Brain microvascular endothelial cell (primary cell): ENCODE data around the gene CGRRF1.

Source experiments
- DNase-seq: peaks from one replicate; pipeline ENCODE4 v3.0.0-alpha.2; 2020
- H3K27ac ChIP-seq: fragments of 250-450 bp; sonication (Bioruptor Pico); 2 replicates; pipeline ENCODE4 v1.5.1; 2020; ENCODE audit warnings: mild to moderate bottlenecking, moderate library complexity
- H3K27me3 ChIP-seq: fragments of 250-450 bp; sonication (Bioruptor Pico); replicated peaks from 2 replicates; pipeline ENCODE4 v1.5.1; 2020; ENCODE audit warnings: mild to moderate bottlenecking
- H3K36me3 ChIP-seq: fragments of 250-450 bp; sonication (Bioruptor Pico); replicated peaks from 2 replicates; pipeline ENCODE4 v1.5.1; 2020; ENCODE audit warnings: mild to moderate bottlenecking
- H3K4me3 ChIP-seq: 2 replicates; pipeline ENCODE4 v1.5.1; 2011; ENCODE audit warnings: low read depth, mild to moderate bottlenecking, control low read depth, low read length, moderate library complexity
- CTCF ChIP-seq: IDR thresholded peaks from 2 replicates; pipeline ENCODE4 v1.5.1; 2011; ENCODE audit warnings: low read depth, mild to moderate bottlenecking, moderate library complexity, low read length, control low read depth, inconsistent platforms; ENCODE audit errors: missing control alignments
- in situ Hi-C: cut with HindIII; loops from 2 replicates; pipeline ENCODE4 v1.10.0; 2017; ENCODE audit warnings: low sequenced_read_pairs, low pct_ligation_motif_present

Gene CGRRF1

GRCh38 chr14:54487771-54488170 is 21.9 kb upstream of the CGRRF1 start:
- in situ Hi-C loops, result no loop called here
- Histone ChIP-seq H3K27ac (peak overlapping the region; percentile 91), H3K36me3 (peaks cover 8% of the 10 kb centered on the region), H3K4me3 (peak overlapping the region; percentile 76), H3K27me3 (no peaks in the 10 kb centered on the region)
- no peak for DNase-seq
- TF ChIP-seq CTCF, result no peak

- in situ Hi-C loops, result no loop called here
- DNase-seq, result no peak
- Histone ChIP-seq H3K27me3 (no peaks in the 10 kb centered on the region), H3K36me3 (peaks cover 3% of the 10 kb centered on the region), H3K27ac (peak overlapping the region; percentile 91), H3K4me3 (peak overlapping the region; percentile 76)
- TF ChIP-seq CTCF, result peak; percentile 28
Observed at GRCh38 chr14:54488318-54488645, 21.4 kb upstream of the CGRRF1 start.

GRCh38 chr14:54488646-54489317 is 20.9 kb upstream of the CGRRF1 start, which contains the start of gene GMFB:
Gene GMFB (minus strand): TSS chr14:54488980. CDS start chr14:54488927, 53 bp downstream.
- TF ChIP-seq CTCF, result peak; percentile 68
- DNase-seq, result peak; percentile 82
- Histone ChIP-seq H3K27ac (peak within 1 kb of the TSS; percentile 91), H3K36me3 (no peaks in the 10 kb centered on the region), H3K27me3 (no peaks in the 10 kb centered on the region), H3K4me3 (peak within 1 kb of the TSS; percentile 76)
- in situ Hi-C loops, result no loop called here

- H3K27ac ChIP-seq, result peak overlapping the region; percentile 34
Observed at GRCh38 chr14:54489318-54489683, 20.4 kb upstream of the CGRRF1 start.

GRCh38 chr14:54489731-54490444 is 19.8 kb upstream of the CGRRF1 start:
- no peaks in the 10 kb centered on the region for H3K27me3 ChIP-seq
- no peak for TF ChIP-seq CTCF
- no peak overlapping the region for H3K27ac ChIP-seq
- no peak overlapping the region for H3K4me3 ChIP-seq
- in situ Hi-C loops, result no loop called here
- H3K36me3 ChIP-seq, result no peaks in the 10 kb centered on the region
- DNase-seq, result no peak

More at GRCh38 chr14:54489318-54489683, 20.4 kb upstream of the CGRRF1 start:
- TF ChIP-seq CTCF, result no peak
- in situ Hi-C loops, result no loop called here
- no peaks in the 10 kb centered on the region for H3K27me3 ChIP-seq
- no peaks in the 10 kb centered on the region for H3K36me3 ChIP-seq
- DNase-seq, result no peak
- H3K4me3 ChIP-seq, result peak overlapping the region; percentile 76
